GM23338 (cell line): Measurements from ENCODE around the gene PRKCI. TPM values are rescaled to one million over a fixed set of nuclear protein-coding genes. Genes with fewer than 3 reads are reported as not detected.

Experiments
- ATAC-seq: fragments of 200-7000 bp; cut with Tn5 transposase; 3 replicates; pipeline ENCODE4 v1.9.1; 2020
- DNase-seq: peaks from one replicate; pipeline ENCODE4 v3.0.0-alpha.2; 2015; ENCODE audit warnings: low spot score
- H2AFZ ChIP-seq: fragments of 200-600 bp; sonication (generic); 2 replicates; pipeline ENCODE4 v1.8.0; 2016; ENCODE audit warnings: antibody characterized with exemption, mild to moderate bottlenecking, moderate library complexity
- H3F3A ChIP-seq: fragments of 200-600 bp; sonication (generic); replicated peaks from 2 replicates; pipeline ENCODE4 v1.8.0; 2017; ENCODE audit warnings: antibody characterized with exemption, mixed run types, low read depth
- H3K27ac ChIP-seq: fragments of 200-600 bp; sonication (generic); 2 replicates; pipeline ENCODE4 v1.6.1; 2016; ENCODE audit warnings: low read depth
- H3K27me3 ChIP-seq: fragments of 200-600 bp; sonication (generic); 2 replicates; pipeline ENCODE4 v1.8.0; 2016; ENCODE audit warnings: mild to moderate bottlenecking, mixed run types, moderate library complexity; ENCODE audit not compliant: insufficient read depth
- H3K36me3 ChIP-seq: fragments of 200-600 bp; sonication (generic); 2 replicates; pipeline ENCODE4 v1.8.0; 2016; ENCODE audit warnings: mild to moderate bottlenecking; ENCODE audit not compliant: insufficient read depth
- H3K4me1 ChIP-seq: fragments of 200-600 bp; sonication (generic); 2 replicates; pipeline ENCODE4 v1.8.0; 2016; ENCODE audit warnings: mild to moderate bottlenecking, moderate library complexity; ENCODE audit not compliant: insufficient read depth
- H3K4me2 ChIP-seq: fragments of 200-600 bp; sonication (generic); 2 replicates; pipeline ENCODE4 v1.7.1; 2017; ENCODE audit warnings: mixed run types
- H3K4me3 ChIP-seq: fragments of 200-600 bp; sonication (generic); 2 replicates; pipeline ENCODE4 v1.6.1; 2016; ENCODE audit warnings: mixed run types
- H3K79me2 ChIP-seq: fragments of 200-600 bp; sonication (generic); replicated peaks from 2 replicates; pipeline ENCODE4 v1.8.0; 2017; ENCODE audit warnings: mild to moderate bottlenecking; ENCODE audit not compliant: insufficient read depth
- H3K9me2 ChIP-seq: fragments of 200-600 bp; sonication (generic); 2 replicates; pipeline ENCODE4 v1.8.0; 2017; ENCODE audit not compliant: insufficient read depth
- H4K20me1 ChIP-seq: fragments of 200-600 bp; sonication (generic); replicated peaks from 2 replicates; pipeline ENCODE4 v1.8.0; 2017; ENCODE audit warnings: mild to moderate bottlenecking; ENCODE audit not compliant: insufficient read depth
- H3K27ac Mint-ChIP-seq: 2 replicates; pipeline ENCODE4 v1.8.0; 2020; ENCODE audit warnings: inconsistent platforms, mild to moderate bottlenecking, moderate library complexity, mixed read lengths
- H3K27me3 Mint-ChIP-seq: 3 replicates; pipeline ENCODE4 v1.8.0; 2022; ENCODE audit warnings: low read depth, mild to moderate bottlenecking, moderate library complexity, mixed read lengths, inconsistent platforms; ENCODE audit not compliant: insufficient read depth, poor library complexity
- H3K36me3 Mint-ChIP-seq: 3 replicates; pipeline ENCODE4 v1.8.0; 2021; ENCODE audit warnings: low read depth, mild to moderate bottlenecking, inconsistent platforms, moderate library complexity, mixed read lengths
- H3K4me1 Mint-ChIP-seq: 3 replicates; pipeline ENCODE4 v1.8.0; 2020; ENCODE audit warnings: mild to moderate bottlenecking, inconsistent platforms, mixed read lengths
- H3K4me3 Mint-ChIP-seq: 3 replicates; pipeline ENCODE4 v1.8.0; 2021; ENCODE audit warnings: moderate library complexity, mild to moderate bottlenecking, inconsistent platforms, mixed read lengths
- H3K9me3 Mint-ChIP-seq: 3 replicates; pipeline ENCODE4 v1.8.0; 2020; ENCODE audit warnings: moderate library complexity, mild to moderate bottlenecking, inconsistent platforms, mixed read lengths
- POLR2AphosphoS5 ChIP-seq: IDR thresholded peaks from 2 replicates; pipeline ENCODE4 v1.6.1; 2016; ENCODE audit warnings: antibody characterized with exemption, low read depth
- STAT1 ChIP-seq: IDR thresholded peaks from one replicate; pipeline ENCODE4 v1.6.1; 2016; ENCODE audit warnings: antibody characterized with exemption; ENCODE audit not compliant: unreplicated experiment
- ZNF114 ChIP-seq: fragments of 250-450 bp; sonication (Bioruptor Pico); IDR thresholded peaks from 2 replicates; pipeline ENCODE4 v1.5.0; 2020; ENCODE audit warnings: mild to moderate bottlenecking, moderate library complexity
- ZNF462 ChIP-seq: fragments of 250-450 bp; sonication (Bioruptor Pico); IDR thresholded peaks from 2 replicates; pipeline ENCODE4 v1.5.0; 2020; ENCODE audit warnings: mild to moderate bottlenecking, moderate library complexity
- polyA plus RNA-seq: library from polyadenylated mRNA; unstranded; fragments of >200 nt; fragmentation: Nextera tagmentation; extraction: Ambion mirVana; gene quantifications from 2 replicates; pipeline ENCODE4 v1.2.1, GENCODE V29; 2016
- total RNA-seq: library from RNA; depleted of rRNA; stranded (reverse); fragments of >200 nt; shearing (Covaris generic); gene quantifications from 2 replicates; pipeline ENCODE4 v1.2.3, GENCODE V29; 2014
- TF ChIP-seq, protein P1 (sequence below): IDR thresholded peaks from 2 replicates; pipeline ENCODE4 v1.6.1; 2016; ENCODE audit warnings: antibody characterized with exemption
- TF ChIP-seq, protein P2 (sequence below): IDR thresholded peaks from one replicate; pipeline ENCODE4 v1.6.1; 2018; ENCODE audit warnings: antibody characterized with exemption; ENCODE audit not compliant: unreplicated experiment

The PRKCI gene
- total and polyA plus RNA-seq, 2 experiments from 2014 or later = 58.0 to 119 TPM

- TF ChIP-seq ZNF462 (CRISPR knock-in tag) (no peak), STAT1 (no peak), ZNF114 (CRISPR knock-in tag) (no peak)
- TF ChIP-seq, protein P1, sequence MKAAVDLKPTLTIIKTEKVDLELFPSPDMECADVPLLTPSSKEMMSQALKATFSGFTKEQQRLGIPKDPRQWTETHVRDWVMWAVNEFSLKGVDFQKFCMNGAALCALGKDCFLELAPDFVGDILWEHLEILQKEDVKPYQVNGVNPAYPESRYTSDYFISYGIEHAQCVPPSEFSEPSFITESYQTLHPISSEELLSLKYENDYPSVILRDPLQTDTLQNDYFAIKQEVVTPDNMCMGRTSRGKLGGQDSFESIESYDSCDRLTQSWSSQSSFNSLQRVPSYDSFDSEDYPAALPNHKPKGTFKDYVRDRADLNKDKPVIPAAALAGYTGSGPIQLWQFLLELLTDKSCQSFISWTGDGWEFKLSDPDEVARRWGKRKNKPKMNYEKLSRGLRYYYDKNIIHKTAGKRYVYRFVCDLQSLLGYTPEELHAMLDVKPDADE = no peak
Measured at GRCh38 chr3:170203457-170203856, 18.8 kb upstream of the PRKCI start (continued).

GRCh38 chr3:170204023-170204472, 18.2 kb upstream of the PRKCI start:
- H3K27ac ChIP-seq = no peak overlapping the region
- H3K27ac Mint-ChIP-seq = no peak overlapping the region
- H3K4me1 Mint-ChIP-seq = peaks cover 10% of the 10 kb centered on the region
- H3K27me3 Mint-ChIP-seq = peaks cover 7% of the 10 kb centered on the region
- 0 out of 2 replicates have a peak, but pooled peaks cover 8% of the 10 kb centered on the region for H3K4me1 ChIP-seq
- no peaks in the 10 kb centered on the region for H3K79me2 ChIP-seq
- no peaks in the 10 kb centered on the region; the same call in 2 of the 3 replicates for H3K9me3 Mint-ChIP-seq
- H3K4me3 ChIP-seq = no peak overlapping the region
- H3K4me3 Mint-ChIP-seq = no peak overlapping the region
- no peaks in the 10 kb centered on the region for H3K9me2 ChIP-seq
- no peaks in the 10 kb centered on the region for H3F3A ChIP-seq
- no peak overlapping the region for H3K4me2 ChIP-seq
- DNase-seq = no peak
- H4K20me1 ChIP-seq = no peaks in the 10 kb centered on the region
- no peak overlapping the region for H2AFZ ChIP-seq
- no peaks in the 10 kb centered on the region for H3K27me3 ChIP-seq
- H3K36me3 Mint-ChIP-seq = no peaks in the 10 kb centered on the region
- ATAC-seq = no peak
- H3K36me3 ChIP-seq = no peaks in the 10 kb centered on the region
- TF ChIP-seq ZNF114 (CRISPR knock-in tag) (no peak), POLR2AphosphoS5 (no peak)
- TF ChIP-seq, protein P2, sequence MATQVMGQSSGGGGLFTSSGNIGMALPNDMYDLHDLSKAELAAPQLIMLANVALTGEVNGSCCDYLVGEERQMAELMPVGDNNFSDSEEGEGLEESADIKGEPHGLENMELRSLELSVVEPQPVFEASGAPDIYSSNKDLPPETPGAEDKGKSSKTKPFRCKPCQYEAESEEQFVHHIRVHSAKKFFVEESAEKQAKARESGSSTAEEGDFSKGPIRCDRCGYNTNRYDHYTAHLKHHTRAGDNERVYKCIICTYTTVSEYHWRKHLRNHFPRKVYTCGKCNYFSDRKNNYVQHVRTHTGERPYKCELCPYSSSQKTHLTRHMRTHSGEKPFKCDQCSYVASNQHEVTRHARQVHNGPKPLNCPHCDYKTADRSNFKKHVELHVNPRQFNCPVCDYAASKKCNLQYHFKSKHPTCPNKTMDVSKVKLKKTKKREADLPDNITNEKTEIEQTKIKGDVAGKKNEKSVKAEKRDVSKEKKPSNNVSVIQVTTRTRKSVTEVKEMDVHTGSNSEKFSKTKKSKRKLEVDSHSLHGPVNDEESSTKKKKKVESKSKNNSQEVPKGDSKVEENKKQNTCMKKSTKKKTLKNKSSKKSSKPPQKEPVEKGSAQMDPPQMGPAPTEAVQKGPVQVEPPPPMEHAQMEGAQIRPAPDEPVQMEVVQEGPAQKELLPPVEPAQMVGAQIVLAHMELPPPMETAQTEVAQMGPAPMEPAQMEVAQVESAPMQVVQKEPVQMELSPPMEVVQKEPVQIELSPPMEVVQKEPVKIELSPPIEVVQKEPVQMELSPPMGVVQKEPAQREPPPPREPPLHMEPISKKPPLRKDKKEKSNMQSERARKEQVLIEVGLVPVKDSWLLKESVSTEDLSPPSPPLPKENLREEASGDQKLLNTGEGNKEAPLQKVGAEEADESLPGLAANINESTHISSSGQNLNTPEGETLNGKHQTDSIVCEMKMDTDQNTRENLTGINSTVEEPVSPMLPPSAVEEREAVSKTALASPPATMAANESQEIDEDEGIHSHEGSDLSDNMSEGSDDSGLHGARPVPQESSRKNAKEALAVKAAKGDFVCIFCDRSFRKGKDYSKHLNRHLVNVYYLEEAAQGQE = no peak
